ENCODE measurements around the gene AAK1.
"Not testable (repeated sequence)": the region's sequence is repeated elsewhere in the genome, so short reads cannot be mapped to it uniquely, and the experiment has no call there.

Gene AAK1

DNA sequence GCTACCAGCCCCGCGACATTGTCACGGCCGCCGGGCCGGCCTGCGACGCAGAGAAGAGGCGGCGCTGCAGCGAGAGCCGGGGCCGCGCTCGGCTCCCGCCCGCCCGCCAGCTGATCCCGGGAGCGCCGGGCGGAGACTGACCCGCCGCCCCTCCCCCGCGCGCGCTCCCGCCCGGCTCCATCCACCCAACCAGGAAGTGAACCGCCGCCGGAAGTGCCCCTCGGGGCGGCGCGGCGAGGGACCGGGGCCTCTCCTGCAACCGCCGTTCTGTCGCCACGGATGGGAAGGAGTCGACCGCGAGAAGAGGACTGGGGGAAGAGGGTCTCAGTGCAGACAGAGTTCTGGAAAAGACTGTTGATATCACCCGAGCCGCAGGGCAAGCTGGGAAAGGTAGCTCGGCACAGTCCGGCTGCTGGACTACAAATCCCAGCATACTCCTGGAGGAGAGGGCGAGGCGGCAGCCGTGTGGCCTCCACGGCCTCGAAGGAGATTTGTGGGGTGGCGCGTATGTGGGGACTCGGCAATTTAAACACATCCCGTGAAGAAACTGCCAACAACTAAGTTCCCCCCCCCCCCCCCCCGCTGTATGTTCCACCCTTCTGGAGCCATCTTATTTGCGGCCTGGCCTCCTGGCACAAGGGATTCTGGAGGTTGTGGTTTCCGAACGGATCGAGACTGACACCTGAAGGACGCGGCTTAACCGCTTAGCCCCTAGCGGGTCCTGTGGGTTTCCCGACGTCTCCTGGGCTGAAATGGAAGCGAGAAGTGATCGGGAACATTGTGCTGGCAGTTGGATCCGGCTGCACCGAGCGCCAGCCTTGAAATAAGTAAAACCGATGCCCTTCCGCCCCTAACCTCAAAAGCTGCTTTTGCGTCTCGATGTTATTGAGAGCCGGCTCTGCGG lies at the start of gene AAK1:
AAK1 (minus strand) TSS at position 138 of the 904 bp plus-strand sequence. CDS start 699 bp downstream, outside the sequence.
- DNase-seq (ENCODE audit: low spot score), result peak; percentile 90

DNA sequence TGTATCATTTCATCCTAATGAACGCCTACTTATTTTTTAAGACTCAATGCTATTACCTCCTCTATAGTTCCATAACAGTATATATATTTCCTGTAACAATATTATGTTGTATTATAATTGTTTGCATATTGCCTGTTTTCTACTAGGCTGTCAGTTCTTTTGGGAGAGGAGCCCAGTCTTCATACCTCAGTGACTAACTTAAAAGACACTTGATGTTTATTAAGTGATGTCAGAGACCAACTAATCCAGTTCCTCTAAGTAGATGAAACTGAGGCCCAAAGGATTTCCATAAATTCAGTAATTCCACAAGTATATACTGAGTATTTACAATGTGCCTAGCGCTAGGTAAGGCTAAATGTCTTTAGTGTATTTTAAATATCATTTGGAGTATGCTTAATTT lies 48.9 kb upstream of the AAK1 start:
- DNase-seq (ENCODE audit: low spot score), result peak; percentile 69

DNA sequence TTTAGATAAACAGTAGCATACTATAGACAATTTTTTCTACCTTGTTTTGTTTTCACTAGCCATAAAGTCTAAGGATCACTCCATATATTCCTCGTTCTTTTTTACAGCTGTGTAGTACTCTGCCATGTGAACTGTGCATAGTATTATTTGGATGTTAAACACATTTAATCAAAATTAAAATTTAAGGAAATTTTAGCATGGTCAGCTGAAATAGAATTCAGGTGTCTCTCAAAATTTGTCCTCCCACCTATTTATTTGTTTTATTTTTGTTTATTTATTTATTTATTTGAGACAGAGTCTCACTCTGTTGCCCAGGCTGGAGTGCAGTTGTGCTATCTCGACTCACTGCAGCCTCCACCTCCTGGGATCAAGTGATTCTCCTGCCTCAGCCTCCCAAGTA lies 46.4 kb upstream of the AAK1 start:
- DNase-seq (ENCODE audit: low spot score), result no peak

DNA sequence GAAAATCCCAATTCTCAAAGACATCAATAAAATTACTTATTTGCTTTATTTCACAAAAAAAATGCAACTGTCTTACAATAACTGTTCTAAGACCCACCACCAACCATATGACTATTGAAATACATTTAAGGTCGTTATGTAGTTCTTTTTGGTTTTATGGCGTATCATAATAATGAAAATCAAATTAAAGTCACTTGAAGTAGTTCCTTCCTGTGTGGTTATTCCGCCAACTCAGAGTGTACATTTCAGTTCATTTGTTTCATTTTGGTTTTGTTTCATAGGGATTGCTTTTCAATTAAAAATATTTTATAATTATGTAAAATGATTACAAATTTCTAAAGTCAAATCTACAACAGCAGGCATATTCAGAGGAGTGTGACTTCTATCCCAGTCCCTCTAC lies 45.9 kb upstream of the AAK1 start:
- no peak for DNase-seq (ENCODE audit: low spot score)

DNA sequence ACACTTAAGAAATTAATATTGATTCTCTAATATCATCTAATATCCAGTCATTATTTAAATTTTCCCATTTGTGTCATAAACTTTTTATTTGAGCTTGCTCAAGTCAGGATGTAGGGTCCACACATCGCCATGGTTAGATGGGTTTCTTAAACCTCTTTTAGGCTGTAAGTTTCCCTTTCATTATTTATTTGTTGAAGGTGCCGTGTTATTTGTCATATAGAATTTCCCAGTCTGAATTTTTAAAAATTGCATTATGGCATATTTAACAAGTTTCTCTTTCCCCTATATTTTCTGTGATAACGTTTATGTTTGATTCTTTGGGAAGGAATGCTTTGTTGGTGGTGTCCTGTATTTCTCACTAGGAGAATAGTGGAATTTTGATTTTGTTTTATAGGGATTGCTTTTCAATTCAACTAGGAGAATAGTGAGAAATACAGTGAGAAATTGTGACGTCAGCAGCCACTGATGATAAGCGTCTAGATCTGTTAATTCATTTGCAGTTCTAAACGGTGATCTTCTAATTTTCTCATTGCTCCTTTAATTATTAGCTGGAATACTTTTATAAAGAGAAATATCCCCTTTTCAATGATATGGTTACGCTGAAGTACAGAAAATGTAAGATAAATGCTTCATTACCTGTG lies 44.6 kb upstream of the AAK1 start:
- DNase-seq (ENCODE audit: low spot score), result no peak

DNA sequence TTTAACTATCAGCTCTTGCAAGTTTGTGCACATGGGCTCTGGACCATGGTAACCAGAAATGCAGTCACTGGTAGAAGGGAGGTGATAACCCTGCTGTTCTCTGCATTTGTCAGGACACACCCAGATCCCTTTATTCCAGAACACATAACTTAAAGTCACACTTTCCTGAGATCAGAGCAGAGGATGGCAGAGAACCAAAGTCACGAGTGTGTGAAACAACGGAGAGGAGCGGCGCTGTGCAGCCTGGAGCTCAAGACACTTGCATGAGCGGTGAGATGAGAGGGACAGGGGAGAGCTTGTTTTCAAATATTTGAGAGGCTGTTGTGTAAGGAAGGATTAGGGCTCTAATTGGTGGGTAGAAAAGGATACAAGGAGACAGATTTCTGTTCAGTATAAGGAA lies 43.3 kb upstream of the AAK1 start:
- DNase-seq (ENCODE audit: low spot score), result no peak

DNA sequence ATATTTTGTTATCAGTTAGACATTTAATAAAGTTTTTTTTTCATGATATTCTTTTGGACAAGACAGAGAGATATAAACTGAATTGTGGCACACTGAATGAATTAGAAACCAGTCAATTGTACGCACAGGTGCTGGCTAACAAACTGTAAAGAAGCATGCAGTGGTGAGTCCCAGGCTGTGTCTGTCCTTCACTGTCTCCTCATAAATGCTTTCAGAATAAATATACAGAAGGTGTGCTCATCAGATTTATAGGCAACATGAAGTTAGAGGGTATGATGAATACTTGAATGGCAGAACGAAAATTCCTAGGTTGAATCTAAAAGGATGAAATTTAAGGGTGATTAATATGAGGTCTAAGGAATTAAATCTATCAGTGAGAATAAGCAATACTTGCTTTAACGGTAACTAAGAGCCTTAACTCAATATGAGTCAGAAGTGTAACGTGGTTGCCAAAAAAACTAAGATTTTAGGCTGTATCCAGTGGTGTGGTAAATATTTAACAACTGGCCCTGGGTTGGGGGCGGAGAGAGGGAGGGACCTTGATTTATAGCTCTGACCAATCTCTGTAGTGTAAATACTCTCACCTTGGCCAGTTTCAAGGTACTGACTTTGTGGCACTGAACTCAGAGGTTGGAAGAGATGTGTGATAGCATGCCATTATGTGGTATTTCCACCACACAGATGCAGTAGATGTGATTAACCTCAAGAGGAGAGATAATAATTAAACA lies 41.9 kb upstream of the AAK1 start:
- no peak for DNase-seq (ENCODE audit: low spot score)

DNA sequence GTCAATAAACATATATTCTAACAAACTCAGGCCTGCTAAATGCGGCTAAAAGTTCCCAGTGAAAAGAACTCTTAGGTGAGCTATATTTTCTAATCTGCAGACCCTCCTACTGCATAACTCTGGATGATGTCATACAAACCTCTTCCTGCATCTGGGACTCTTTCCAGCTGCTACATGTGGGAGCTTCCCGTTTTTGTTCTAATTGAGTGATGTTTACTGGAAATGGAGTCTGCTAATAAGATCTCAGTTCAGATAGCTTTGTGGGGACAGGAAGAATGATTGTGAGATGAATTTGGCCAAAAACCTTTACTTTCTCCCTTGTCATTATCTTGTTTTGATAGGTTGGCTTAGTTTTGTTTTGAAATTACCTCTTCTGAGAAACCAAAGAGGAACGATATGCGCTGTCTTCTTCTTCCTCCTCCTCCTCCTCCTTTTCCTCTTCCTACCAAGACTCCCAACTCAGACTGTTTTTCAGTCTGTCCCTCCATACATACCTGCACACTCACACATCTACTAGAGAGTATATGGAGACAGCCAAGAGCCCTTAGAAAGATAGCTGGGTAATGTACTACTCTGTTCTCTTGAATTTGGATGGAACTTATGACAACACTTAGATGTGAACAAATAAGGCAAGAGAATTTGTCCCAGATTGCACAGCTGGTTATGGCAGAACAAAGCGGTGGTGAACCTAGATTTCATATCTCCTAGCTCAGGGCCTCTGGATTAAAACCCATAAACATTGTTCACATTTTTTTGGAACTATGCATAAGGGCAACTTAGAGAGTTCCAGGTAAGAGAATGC lies 39.8 kb upstream of the AAK1 start:
- peak; percentile 65 for DNase-seq (ENCODE audit: low spot score)

DNA sequence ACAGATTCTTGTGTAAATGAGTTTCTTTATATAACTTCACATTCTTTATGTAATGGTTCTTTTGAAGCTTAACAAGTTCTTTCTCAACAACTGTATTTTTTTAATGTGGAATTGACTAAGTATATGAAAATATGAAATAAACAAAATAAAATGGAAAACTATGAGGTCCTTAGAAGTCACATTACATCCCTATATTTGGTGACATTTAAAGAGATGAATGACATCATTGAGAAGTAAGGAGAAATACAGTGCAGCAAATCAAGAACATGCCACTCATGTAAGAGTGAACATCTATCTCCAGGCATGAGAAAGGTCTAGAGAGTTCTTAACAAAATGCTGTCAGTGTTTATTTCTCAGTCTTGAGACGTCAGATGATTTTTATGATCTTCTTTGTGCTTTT lies 39.0 kb upstream of the AAK1 start:
- no peak for DNase-seq (ENCODE audit: low spot score)

DNA sequence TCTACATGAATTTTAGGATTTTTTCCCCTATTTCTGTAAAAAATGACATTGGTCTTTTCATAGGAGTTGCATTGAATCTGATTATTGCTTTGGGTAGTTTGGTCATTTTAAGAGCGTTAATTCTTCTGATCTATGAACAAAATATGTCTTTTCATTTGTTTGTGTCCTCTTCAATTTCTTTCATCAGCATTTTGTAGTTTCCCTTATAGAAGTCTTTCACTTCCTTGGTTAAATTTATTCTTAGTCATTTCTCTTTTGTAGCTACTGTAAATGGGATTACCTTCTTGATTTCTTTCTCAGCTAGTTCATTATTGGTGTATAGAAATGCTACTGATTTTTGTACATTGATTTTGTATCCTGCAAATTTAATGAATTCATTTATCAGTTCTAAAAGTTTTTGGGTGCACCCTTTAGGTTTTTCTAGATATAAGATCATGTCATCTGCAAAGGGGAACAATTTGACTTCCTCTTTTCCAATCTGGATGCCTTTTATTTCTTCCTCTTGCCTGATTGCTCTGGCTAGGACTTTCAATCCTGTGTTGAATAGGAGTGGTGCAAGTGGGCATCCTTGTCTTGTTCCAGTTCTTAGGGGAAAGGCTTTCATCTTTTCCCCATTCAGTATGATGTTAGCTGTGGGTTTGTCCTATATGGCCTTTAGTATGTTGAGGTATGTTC lies 36.6 kb upstream of the AAK1 start:
- no peak for DNase-seq (ENCODE audit: low spot score)

DNA sequence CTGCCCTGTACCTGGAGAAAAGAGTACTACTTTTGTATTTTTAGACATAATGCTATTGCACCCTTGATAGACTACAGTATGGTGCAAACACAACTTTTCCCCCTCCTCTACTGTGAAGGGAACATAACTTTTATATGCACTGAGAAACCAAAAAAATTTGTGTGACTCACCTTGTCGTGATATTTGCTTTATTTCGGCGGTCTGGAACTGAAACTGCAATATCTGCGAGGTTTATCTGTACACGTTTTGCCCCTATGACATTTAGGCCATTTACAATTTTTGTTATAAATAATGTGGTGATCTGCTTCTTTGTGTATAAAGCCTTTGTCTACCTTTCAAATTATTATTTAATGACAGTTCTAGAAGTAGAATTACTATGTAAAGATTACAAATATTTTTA lies 34.4 kb upstream of the AAK1 start:
- no peak for DNase-seq (ENCODE audit: low spot score)

DNA sequence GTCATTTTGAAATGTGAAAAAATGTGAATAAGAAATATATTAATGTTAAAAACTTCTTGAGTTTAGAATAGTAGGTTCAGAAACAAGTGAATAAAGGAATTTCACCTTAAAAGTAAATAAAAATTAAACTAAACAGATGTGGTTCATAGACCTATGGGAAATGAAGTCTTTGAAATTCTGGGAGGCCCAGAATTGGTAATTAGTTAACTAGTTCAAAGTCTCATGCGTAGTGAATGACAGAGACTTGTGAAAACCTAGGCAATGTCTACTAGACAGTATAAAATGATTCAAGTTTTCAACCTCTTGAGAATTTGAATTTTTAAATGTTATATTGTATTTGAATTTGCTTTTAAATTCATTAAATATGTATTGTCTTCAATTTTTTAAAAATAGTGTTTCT lies 32.6 kb upstream of the AAK1 start:
- no peak for DNase-seq (ENCODE audit: low spot score)

DNA sequence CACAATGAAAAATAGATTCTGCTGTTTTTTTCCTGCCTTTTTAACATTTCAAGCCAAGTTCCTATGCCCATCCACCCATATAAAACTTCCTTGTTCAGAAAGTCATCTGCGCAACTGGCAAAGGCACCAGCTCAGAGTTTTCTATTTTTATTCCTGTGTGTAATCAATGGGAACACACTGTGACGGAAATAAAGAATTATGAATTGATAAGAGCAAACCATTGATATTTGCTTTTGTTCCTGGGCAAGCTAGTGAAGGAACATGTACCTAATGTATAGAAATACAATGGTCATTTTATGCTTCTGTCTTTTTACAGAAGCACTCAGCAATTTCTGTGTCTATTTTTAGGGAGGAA lies 30.8 kb upstream of the AAK1 start:
- no peak for DNase-seq (ENCODE audit: low spot score)

DNA sequence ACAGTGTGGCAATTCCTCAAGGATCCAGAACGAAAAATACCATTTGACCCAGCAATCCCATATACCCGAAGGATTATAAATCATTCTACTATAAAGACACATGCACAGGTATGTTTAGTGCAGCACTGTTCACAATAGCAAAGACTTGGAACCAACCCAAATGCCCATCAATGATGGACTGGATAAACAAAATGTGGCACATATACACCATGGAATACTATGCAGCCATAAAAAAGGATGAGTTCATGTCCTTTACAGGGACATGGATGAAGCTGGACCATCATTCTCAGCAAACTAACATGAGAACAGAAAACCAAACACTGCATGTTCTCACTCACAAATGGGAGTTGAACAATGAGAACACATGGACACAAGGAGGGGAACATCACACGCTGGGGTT lies 29.6 kb upstream of the AAK1 start:
- DNase-seq (ENCODE audit: low spot score), result not testable (repeated sequence)

DNA sequence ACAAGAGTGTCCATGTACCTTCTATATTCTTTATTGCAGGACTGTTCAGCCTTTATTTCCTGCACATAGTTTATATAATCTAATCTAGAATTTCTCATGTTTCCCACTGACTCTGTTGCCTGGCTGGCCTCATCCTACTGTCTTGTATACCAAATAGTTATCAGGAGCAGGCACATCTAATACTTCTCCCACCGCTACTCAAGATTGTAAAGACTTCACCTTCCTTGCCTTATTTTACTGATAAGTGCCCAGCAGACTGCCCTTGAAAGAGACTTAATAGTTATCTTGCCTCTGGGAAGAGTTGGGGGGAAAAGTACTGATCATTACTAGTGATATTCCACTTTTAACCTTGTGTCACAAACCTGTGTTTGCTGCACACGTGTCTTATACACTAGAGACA lies 26.1 kb upstream of the AAK1 start:
- DNase-seq (ENCODE audit: low spot score), result no peak

DNA sequence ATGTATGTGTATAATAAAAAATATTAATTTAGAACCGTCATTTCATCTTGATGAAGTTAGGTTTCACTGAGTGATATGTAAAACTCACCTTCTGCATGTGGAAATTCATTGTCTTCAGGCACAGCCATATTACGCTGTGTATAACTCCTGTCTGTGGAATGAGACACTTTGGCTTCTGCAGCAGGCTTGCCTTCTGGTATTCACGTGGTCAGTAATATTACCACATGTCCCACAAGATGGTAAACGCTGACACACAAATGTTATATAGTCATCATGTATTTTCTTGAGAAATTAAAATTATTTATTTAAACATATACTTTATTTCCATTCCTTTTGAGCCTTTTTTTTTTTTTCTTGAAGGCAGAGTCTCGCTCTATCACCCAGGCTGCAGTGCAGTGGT lies 25.1 kb upstream of the AAK1 start:
- DNase-seq (ENCODE audit: low spot score), result no peak

DNA sequence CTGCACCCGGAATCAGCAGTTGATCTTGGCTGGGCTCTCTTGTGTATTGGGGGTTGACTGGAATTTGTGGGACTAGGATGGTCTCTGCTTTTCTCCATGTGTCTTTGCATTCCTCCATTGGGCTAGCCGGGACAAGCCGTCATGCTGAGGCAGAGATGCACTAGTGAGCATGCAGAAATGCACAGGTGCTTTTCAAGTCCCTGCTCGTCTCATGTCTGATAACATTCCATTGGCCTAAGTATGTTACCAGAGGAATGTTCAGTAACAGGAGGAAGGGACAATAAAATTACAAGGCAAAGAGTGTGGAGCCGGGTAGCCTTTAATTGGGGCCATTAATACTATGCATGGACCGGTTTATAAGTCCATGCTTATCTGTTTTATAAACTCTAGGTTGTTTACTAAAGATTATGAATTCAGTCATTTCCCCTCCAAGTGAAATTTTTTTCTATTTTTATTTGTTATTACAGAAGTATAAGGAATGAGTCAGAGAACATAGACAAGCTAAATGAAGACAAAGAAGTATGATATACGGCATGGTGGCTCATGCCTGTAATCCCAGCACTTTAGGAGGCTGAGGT lies 24.4 kb upstream of the AAK1 start:
- DNase-seq (ENCODE audit: low spot score), result no peak

DNA sequence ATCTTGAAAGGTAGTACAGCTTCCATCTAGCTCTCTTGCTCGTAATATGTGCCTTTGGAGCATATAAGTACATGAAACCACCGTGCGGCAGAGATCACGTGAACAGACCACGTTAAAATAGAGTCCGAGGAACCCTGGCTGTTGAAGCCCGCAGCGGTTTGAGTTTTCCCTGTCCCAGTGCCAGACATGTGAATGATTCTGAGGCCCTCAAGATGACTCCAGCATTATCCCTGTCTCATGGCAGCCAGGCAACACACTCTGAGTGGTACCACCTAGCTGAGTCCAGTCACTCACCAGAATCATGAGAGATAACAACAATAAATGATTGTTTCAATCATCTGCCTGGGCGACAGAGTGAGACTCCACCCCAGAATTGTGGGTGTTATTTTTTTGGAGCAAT lies 21.6 kb upstream of the AAK1 start:
- DNase-seq (ENCODE audit: low spot score), result no peak

DNA sequence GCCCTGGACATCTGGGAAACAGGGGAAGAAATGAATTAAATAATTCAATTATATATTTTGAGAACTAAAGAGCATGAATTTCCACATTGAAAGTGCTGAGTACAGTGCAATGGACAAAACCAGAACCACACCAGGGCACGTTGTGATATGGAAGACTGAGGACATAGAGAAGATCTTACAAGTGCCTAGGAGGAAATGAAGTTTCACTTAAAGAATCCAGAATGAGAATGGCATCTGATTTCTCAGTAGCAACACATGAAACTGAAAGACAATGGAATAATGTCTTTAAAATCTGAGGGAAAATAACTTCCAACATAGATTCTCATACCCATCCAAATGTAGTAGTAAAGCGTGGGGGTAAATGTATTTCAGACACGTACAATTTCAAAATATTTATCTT lies 20.3 kb upstream of the AAK1 start:
- no peak for DNase-seq (ENCODE audit: low spot score)

DNA sequence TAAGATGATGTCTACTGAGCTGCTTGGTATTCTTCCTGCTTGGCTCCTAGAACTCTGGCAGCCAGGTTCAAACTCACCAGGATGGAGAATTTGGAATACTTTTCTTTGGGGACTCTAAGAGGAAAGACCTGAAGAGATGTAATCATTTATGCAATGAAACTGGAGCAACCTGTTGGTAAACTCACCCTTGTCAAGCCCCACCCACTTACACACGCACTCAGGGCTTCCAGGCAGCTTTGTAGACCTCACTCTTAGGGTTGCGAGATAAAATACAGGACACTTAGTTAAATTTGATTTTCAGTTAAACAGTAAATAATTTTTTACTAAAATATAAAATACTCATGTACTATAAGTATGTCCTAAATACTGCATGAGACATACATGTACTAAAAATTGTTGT lies 19.0 kb upstream of the AAK1 start:
- DNase-seq (ENCODE audit: low spot score), result not testable (repeated sequence)

DNA sequence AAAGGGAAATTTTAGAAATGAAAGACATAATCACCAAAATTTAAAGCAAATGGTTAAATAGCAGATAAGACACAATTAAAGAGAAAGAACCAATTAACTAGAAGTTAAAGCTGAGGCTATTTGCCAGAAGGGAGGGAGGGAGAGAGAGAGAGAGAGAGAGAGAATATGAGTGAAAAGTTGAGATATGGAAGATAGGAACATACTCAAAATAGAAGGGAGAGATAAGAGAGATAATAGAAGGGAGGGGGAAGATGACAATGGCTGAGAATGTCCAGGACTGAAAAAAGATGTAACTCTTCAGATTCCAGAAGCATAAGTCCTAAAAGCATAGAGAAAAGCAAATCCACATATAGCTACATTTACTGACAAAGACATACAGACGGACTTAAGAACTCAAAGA lies 17.1 kb upstream of the AAK1 start:
- no peak for DNase-seq (ENCODE audit: low spot score)
